SH-SY5Y (cell line): ENCODE measurements around the gene IPCEF1.

ENCODE experiments used
- GATA2 ChIP-seq: IDR thresholded peaks from 2 replicates; pipeline ENCODE4 v1.6.1; 2011; ENCODE audit warnings: mild to moderate bottlenecking, low read depth, low read length
- GATA3 ChIP-seq: IDR thresholded peaks from 2 replicates; pipeline ENCODE4 v1.6.1; 2011; ENCODE audit warnings: low read depth, mild to moderate bottlenecking, low read length, moderate library complexity

- TF ChIP-seq GATA2 (no peak), GATA3 (no peak)
Observed at GRCh38 chr6:154169193-154169847, 187.3 kb downstream of the IPCEF1 start.
